ENCODE results near the gene MAFF.

Gene MAFF

GRCh38 chr22:38203855-38204514, 2.2 kb downstream of the MAFF start:
- TF ChIP-seq ZNF274 (IDR thresholded peaks at IDR 0.05; ENCODE audit: low read depth, low read length): no peak
- no peak overlapping the region for H3K4me3 ChIP-seq (ENCODE audit: low read length)

GRCh38 chr22:38204784-38205183, 3.0 kb downstream of the MAFF start:
- TF ChIP-seq ZNF274 (IDR thresholded peaks at IDR 0.05; ENCODE audit: low read depth, low read length): no peak
- no peak overlapping the region for H3K4me3 ChIP-seq (ENCODE audit: low read length)

GRCh38 chr22:38205261-38206128, 3.7 kb downstream of the MAFF start:
- no peak for TF ChIP-seq ZNF274 (IDR thresholded peaks at IDR 0.05; ENCODE audit: low read depth, low read length)
- no peak overlapping the region for H3K4me3 ChIP-seq (ENCODE audit: low read length)

- no peak overlapping the region for H3K4me3 ChIP-seq (ENCODE audit: low read length)
- TF ChIP-seq ZNF274 (IDR thresholded peaks at IDR 0.05; ENCODE audit: low read depth, low read length): no peak
Observed at GRCh38 chr22:38207898-38208432, 6.2 kb downstream of the MAFF start.

DNA sequence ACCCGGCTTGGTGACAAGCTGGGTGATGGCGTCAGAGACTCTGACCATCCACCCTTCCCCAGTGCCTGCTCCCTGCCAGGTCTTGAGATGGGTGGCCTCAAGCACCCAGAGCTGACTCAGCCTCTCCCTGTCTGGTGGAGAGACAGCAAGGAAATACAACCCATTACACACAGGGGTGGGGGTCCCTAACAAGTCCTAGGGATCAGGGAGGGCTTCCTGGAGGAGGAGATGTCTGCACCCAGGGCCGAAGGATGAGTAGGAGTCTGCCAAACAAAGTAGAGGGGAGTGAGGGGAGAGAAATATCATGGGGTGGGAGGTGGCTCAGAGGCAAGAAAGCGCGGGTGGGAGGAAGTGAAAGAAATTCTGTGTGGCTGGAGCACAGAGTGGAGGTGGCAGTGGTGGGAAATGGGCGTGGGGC, 6.8 kb downstream of the MAFF start:
- no peak overlapping the region for H3K4me3 ChIP-seq (ENCODE audit: low read length)
- no peak for TF ChIP-seq ZNF274 (IDR thresholded peaks at IDR 0.05; ENCODE audit: low read depth, low read length)

DNA sequence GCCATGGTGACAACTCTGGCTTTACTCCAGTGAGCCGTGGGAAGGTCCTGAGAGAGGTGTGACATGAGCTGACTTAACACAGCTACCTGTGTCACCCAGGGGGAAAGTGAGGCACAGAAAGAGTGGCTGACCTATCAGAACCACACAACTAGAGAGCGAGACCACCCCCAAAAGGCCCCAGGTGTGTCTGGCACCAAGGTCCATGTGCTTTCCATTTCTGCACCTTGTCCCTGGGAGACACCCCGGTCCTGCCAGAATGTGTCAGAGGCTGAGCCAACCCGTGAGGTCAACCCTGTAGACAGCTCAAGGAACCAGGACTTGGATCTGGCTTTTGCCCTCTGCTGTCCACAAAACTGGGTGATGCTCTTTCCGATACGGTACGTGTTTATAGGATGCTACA, 9.8 kb downstream of the MAFF start:
- H3K4me3 ChIP-seq (ENCODE audit: low read length): no peak overlapping the region
- no peak for TF ChIP-seq ZNF274 (IDR thresholded peaks at IDR 0.05; ENCODE audit: low read depth, low read length)

DNA sequence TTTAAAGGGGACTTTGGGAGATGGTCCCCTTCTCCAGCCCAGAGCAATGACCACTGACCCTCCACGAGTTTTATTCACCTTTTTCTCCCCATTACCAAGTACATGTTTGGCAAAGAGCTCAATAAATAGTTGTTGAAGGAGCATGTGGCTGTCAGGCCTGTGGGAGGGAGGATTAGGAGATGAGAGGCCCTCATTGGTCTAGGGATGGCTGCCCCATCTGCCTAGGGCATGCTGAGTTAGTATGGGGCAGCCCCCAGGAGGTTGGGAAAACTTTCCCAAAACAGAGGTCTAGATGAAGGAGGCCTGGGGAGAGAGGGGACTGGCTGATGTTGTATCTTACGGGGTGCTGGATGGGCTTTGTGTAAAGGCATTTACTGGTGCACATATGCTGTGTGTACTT, 10.6 kb downstream of the MAFF start:
- TF ChIP-seq ZNF274 (IDR thresholded peaks at IDR 0.05; ENCODE audit: low read depth, low read length): no peak
- no peak overlapping the region for H3K4me3 ChIP-seq (ENCODE audit: low read length)

- TF ChIP-seq ZNF274 (IDR thresholded peaks at IDR 0.05; ENCODE audit: low read depth, low read length): no peak
- H3K4me3 ChIP-seq (ENCODE audit: low read length): no peak overlapping the region
Observed at GRCh38 chr22:38213319-38213989, 11.7 kb downstream of the MAFF start.

DNA sequence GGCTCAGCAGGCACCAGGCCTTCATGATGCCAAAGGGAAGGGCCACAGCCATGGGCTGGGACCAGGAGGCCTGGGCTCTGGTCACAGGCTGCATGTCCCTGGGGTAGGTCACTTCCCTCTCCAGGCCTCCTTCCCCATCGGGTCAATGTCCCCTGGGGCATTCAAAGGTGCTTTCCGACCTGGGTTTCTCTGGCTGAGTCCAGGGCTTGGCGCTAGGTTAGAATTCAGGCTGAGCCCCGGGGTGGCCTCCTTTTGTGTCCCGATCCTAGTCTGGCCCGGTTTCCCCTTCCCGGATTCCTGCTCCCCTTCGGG, 12.2 kb downstream of the MAFF start:
- no peak for TF ChIP-seq ZNF274 (IDR thresholded peaks at IDR 0.05; ENCODE audit: low read depth, low read length)
- H3K4me3 ChIP-seq (ENCODE audit: low read length): peak overlapping the region; percentile 27; the same call in 1 of the 2 replicates

- no peak for TF ChIP-seq ZNF274 (IDR thresholded peaks at IDR 0.05; ENCODE audit: low read depth, low read length)
- H3K4me3 ChIP-seq (ENCODE audit: low read length): peak overlapping the region; percentile 27; the same call in 1 of the 2 replicates
Observed at GRCh38 chr22:38214302-38215056, 12.7 kb downstream of the MAFF start.

- H3K4me3 ChIP-seq (ENCODE audit: low read length): no peak overlapping the region
- no peak for TF ChIP-seq ZNF274 (IDR thresholded peaks at IDR 0.05; ENCODE audit: low read depth, low read length)
Observed at GRCh38 chr22:38215156-38216038, 13.6 kb downstream of the MAFF start.

DNA sequence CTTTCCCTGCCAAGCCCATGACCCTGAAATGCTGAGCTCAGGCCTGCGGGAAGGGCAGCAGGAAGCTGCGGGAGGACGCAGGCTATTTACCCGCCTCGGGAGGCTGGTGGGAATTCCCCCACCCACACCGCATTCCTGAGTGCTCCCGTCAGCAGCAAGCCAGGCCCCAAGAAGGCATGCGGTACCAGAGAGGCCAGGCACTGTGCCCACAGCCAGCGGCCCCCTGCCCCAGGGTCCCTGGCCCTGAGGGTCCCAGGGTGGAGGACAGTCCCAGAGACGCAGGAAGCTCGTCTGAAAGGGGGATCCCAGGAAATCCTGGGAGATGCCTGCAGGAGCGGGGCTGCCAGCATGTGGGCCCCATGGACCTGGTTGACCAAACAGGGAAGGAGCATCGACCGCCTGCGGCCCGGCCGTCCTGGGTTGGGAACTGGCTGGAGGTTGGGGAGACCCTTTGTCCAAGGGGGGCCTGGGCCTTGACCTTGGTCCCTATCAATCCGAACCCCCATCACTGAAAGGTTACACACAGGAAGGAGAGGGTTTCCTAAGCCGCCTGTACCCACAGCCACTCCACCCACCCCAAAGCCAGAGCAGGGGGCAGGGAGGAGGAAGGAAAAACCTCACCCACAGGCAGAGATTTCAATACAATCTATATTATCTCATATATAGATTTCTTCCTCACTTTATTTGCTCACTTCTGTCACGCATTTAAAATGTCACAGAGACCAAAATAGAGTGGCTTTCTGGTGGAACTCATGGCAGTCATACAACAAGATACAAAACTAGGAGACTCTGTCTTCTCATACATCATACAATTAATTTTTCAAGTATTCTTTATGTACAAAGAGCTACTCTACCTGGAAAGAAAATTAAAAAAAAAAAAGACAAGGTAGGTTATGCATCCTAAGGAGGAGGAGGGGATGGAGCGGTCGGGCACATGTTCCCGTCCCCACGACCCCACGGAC, 17.1 kb downstream of the MAFF start:
- no peak for TF ChIP-seq ZNF274 (IDR thresholded peaks at IDR 0.05; ENCODE audit: low read depth, low read length)
- no peak overlapping the region for H3K4me3 ChIP-seq (ENCODE audit: low read length)

Measured in GM08714 (cell line).